K562 (cell line): ENCODE data around the gene PEPD. TPM values are rescaled to one million over a fixed set of nuclear protein-coding genes. Genes with fewer than 3 reads are reported as not detected.

Experiments
- ATAC-seq: fragments of 200-7000 bp; cut with Tn5 transposase; 3 replicates; pipeline ENCODE4 v1.9.1; 2020; ENCODE audit warnings: moderate library complexity
- BruUV-seq: library from RNA; stranded (reverse); fragments of 400-500 nt; replicated peaks from 2 replicates; lab custom pipeline; 2021; lab: Mats Ljungman, UMichigan
- CTCF ChIA-PET: fragments of 300-600 bp; formaldehyde crosslinking; extraction: SDS; loops from one replicate; lab custom pipeline; 2021; ENCODE audit warnings: low intra/inter-chr PET ratio; lab: Yijun Ruan, JAX
- POLR2A ChIA-PET: fragments of 300-600, 350-650 bp; sonication (Branson Sonifier 250); formaldehyde crosslinking; extraction: SDS; loops from one replicate; lab custom pipeline; 2021; ENCODE audit warnings: antibody characterized with exemption, inconsistent platforms; lab: Yijun Ruan, JAX
- DNase-seq, 4 experiments: peaks; one replicate each; pipeline versions ENCODE4 v3.0.0 to v3.0.0-alpha.2; 2011 to 2018; ENCODE audit warnings: low spot score in 3 of 4, mixed read lengths in 3 of 4; ENCODE audit errors: extremely low read depth in 1 of 4
- FAIRE-seq: peaks from 2 replicates; lab custom pipeline; 2011; peaks lifted over from hg19 to GRCh38; lab: Jason Lieb, UNC
- H2AFZ ChIP-seq: 2 replicates; pipeline ENCODE4 v1.6.0; 2011; ENCODE audit warnings: low read depth, low read length, control low read depth, inconsistent platforms
- H3K27ac ChIP-seq: fragments of 200-600 bp; 3 replicates; pipeline ENCODE4 v1.8.0; 2011; ENCODE audit warnings: low read depth, mild to moderate bottlenecking, control low read depth, inconsistent platforms, low read length, moderate library complexity, mixed read lengths; ENCODE audit errors: extremely low read depth
- H3K27me3 ChIP-seq, 2 experiments: fragments of 300-600 bp in 1 of 2; 2 replicates in 1 of 2; 3 replicates in 1 of 2; pipeline versions ENCODE4 v1.6.0 to v1.8.0; 2011; ENCODE audit warnings: inconsistent platforms in 2 of 2, low read length in 2 of 2, mild to moderate bottlenecking in 1 of 2, mixed read lengths in 1 of 2, moderate library complexity in 1 of 2; ENCODE audit not compliant: control insufficient read depth in 2 of 2, insufficient read depth in 2 of 2
- H3K36me3 ChIP-seq: fragments of 300-600 bp; 3 replicates; pipeline ENCODE4 v1.8.0; 2011; ENCODE audit warnings: mild to moderate bottlenecking, low read length, inconsistent platforms; ENCODE audit not compliant: control insufficient read depth, insufficient read depth
- H3K4me1 ChIP-seq, 2 experiments: fragments of 200-600 bp in 1 of 2; replicated peaks in 1 of 2; 2 replicates in 1 of 2; 3 replicates in 1 of 2; pipeline versions ENCODE4 v1.5.1 to v1.8.0; 2011; ENCODE audit warnings: inconsistent platforms in 2 of 2, low read length in 2 of 2, mild to moderate bottlenecking in 1 of 2, mixed read lengths in 1 of 2, moderate library complexity in 1 of 2; ENCODE audit not compliant: control insufficient read depth in 2 of 2, insufficient read depth in 2 of 2
- H3K4me2 ChIP-seq: 2 replicates; pipeline ENCODE4 v1.6.1; 2011; ENCODE audit warnings: low read length, control low read depth, inconsistent platforms, mixed read lengths; ENCODE audit not compliant: insufficient read depth
- H3K4me3 ChIP-seq: fragments of 200-600 bp; sonication (generic), shearing (Covaris generic); 2 replicates; pipeline ENCODE4 v1.5.1; 2016; ENCODE audit warnings: control low read depth, inconsistent platforms
- H3K79me2 ChIP-seq: fragments of 200-600 bp; 3 replicates; pipeline ENCODE4 v1.8.0; 2011; ENCODE audit warnings: low read length, inconsistent platforms; ENCODE audit not compliant: control insufficient read depth, insufficient read depth
- H3K9ac ChIP-seq, 2 experiments: 2 replicates each; pipeline versions ENCODE4 v1.6.0 to v1.6.1; 2011; ENCODE audit warnings: low read depth in 2 of 2, low read length in 2 of 2, control low read depth in 1 of 2, inconsistent platforms in 1 of 2, mild to moderate bottlenecking in 1 of 2, mixed read lengths in 1 of 2; ENCODE audit not compliant: insufficient read depth in 1 of 2
- H3K9me1 ChIP-seq: one replicate; pipeline ENCODE4 v1.6.0; 2011; ENCODE audit warnings: inconsistent platforms, mild to moderate bottlenecking, low read length, moderate library complexity; ENCODE audit not compliant: control insufficient read depth, insufficient read depth
- H3K9me3 ChIP-seq: replicated peaks from 2 replicates; pipeline ENCODE4 v1.5.1; 2011; ENCODE audit warnings: low read depth, low read length, inconsistent platforms; ENCODE audit not compliant: control insufficient read depth, insufficient read depth
- H4K20me1 ChIP-seq: replicated peaks from 2 replicates; pipeline ENCODE4 v1.6.1; 2011; ENCODE audit warnings: low read length, inconsistent platforms, mixed read lengths; ENCODE audit not compliant: control insufficient read depth, insufficient read depth
- ILF3 ChIP-seq: fragments of 450-650 bp; IDR thresholded peaks from 2 replicates; pipeline ENCODE4 v1.6.1; 2018; ENCODE audit warnings: antibody characterized with exemption, mild to moderate bottlenecking, moderate library complexity, borderline replicate concordance
- MAFG ChIP-seq: fragments of 450-650 bp; conservative IDR thresholded peaks from 2 replicates; pipeline ENCODE4 v1.6.1; 2016; ENCODE audit warnings: missing genetic modification characterization, missing compliant biosample characterization
- U2AF2 ChIP-seq: fragments of 200-400 bp; formaldehyde crosslinking; optimal IDR thresholded peaks from 2 replicates; pipeline ENCODE3; 2017; ENCODE audit warnings: low read depth, mild to moderate bottlenecking, low read length
- ZNF121 ChIP-seq: sonication (generic); formaldehyde crosslinking; conservative IDR thresholded peaks from 2 replicates; pipeline ENCODE4 v1.8.0; 2022; ENCODE audit warnings: missing genetic modification reagents
- ZNF507 ChIP-seq: conservative IDR thresholded peaks from 2 replicates; pipeline ENCODE4 v1.6.1; 2017; ENCODE audit warnings: missing genetic modification characterization, missing compliant biosample characterization
- ZNF512 ChIP-seq: IDR thresholded peaks from 2 replicates; pipeline ENCODE4 v1.6.1; 2016; ENCODE audit warnings: missing genetic modification characterization, missing compliant biosample characterization
- WGBS: fragments of 100-300 bp; shearing (Covaris generic); methylation state at CpG from one replicate; pipeline ENCODE4 v1.1.6; 2016; ENCODE audit warnings: low coverage, mixed read lengths; ENCODE audit not compliant: insufficient coverage; ENCODE audit errors: missing lambda C conversion rate; 5-methylcytosine and 5-hydroxymethylcytosine counted together
- in situ Hi-C: fragments of 300-500 bp; cut with MboI; formaldehyde crosslinking; loops from 4 replicates; pipeline ENCODE4 v1.15.0; 2018; ENCODE audit warnings: inconsistent platforms, mixed read lengths
- intact Hi-C: fragments of 100-400 bp; cut with micrococcal nuclease; formaldehyde crosslinking; loops from 2 replicates; pipeline ENCODE4 v1.14.2; 2022
- polyA plus RNA-seq, 8 experiments: library from polyadenylated mRNA; depleted of rRNA in 4 of 8; stranded (reverse) in 5 of 8; unstranded in 3 of 8; fragments of >200 nt; fragmentation: Nextera tagmentation in 2 of 8; fragmentation: Illumina TruSeq in 1 of 8; extraction: Ambion mirVana in 2 of 8; extraction: Trizol in 1 of 8; gene quantifications; 2 replicates each; pipeline versions ENCODE4 v1.2.1 to v1.2.3, GENCODE V29; 2011 to 2014; ENCODE audit warnings: inconsistent platforms in 1 of 8, missing spikeins in 1 of 8
- total RNA-seq, 7 experiments: library from RNA; depleted of rRNA in 6 of 7; stranded (reverse); fragments of >200 nt in 6 of 7; fragmentation: Illumina TruSeq in 2 of 7; extraction: Trizol in 2 of 7; gene quantifications; 2 replicates each; pipeline versions ENCODE4 v1.2.1 to v1.2.3, GENCODE V29; 2011 to 2021; ENCODE audit warnings: low replicate concordance in 1 of 7

Gene PEPD
- total and polyA plus RNA-seq, 9 of the 15 experiments (the other 6 are each of a cell fraction or from before 2014, with no cell fraction given) = 1.3 to 19.2 (median 16.0) TPM

DNA sequence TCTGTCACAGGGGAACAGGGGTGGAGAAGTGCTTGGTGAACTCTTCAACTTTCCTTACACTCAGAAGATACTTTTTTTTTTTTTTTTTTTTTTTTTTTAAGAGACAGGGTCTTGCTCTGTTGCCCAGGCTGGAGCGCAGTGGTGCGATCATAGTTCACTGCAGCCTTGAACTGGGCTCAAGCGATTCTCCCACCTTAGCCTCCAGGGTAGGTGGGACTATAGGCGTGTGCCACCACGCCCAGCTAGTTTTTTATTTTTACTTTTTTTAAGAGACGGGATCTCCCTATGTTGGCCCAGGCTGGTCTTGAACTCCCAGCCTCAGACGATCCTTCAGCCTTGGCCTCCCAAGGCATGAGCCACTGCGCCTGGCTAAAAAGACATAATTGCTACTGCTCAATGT lies 136.6 kb downstream of the PEPD start:
- Histone ChIP-seq H3K79me2 (peaks cover 22% of the 10 kb centered on the region; the same call in 2 of the 3 replicates), H3K9me3 (no peaks in the 10 kb centered on the region), H4K20me1 (peaks cover 52% of the 10 kb centered on the region), H2AFZ (no peak overlapping the region), H3K36me3 (peaks cover 16% of the 10 kb centered on the region; the same call in 2 of the 3 replicates), H3K9me1 (no peaks in the 10 kb centered on the region), H3K27ac (no peak overlapping the region), H3K4me3 (no peak overlapping the region), H3K4me2 (no peak overlapping the region), H3K9ac (no peak overlapping the region), H3K27me3 (no peaks in the 10 kb centered on the region), H3K4me1 (peaks cover 0 to 10% of the 10 kb centered on the region in 2 experiments; a peak in 2 of 5 replicates)
- TF ChIP-seq ZNF512 (tag) (no peak), MAFG (no peak), ZNF507 (tag) (no peak), ILF3 (no peak), ZNF121 (CRISPR knock-in tag) (peak; percentile 92), U2AF2 (no peak)
- DNase-seq (no peak), ATAC-seq (no peak), FAIRE-seq (no peak)
- intact Hi-C loops (no loop called here), in situ Hi-C loops (no loop called here)
- POLR2A ChIA-PET = interaction anchor here (1.2 to 6.1 kb wide), 4 partner anchors 10 to 201 kb away, joined by 4 to 50 read pairs (median 6); partner anchors contain the start of gene CEBPG
- CTCF ChIA-PET = no interaction called here
- BruUV-seq = no TSS peak
- 86% methylated on average over 8 of the region's 8 CpGs for WGBS
